Measurements from ENCODE around the gene TSNAXIP1.

DNA sequence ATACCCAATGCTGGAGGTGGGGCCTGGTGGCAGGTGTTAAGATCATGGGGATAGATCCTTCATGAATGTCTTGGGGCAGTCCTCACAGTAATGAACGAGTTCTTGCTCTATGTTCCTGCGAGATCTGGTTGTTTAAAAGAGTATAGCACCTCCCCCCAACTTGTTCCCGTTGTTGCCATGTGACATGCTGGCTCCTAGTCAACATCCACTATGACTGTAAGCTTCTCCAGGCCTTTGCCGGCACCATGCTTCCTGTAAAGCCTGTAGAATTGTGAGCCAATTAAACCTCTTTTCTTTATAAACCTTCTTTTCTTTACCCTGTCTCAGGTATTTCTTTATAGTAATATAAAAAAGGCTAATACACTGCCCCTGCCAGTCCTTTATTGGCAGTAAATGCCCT, 33.6 kb upstream of the TSNAXIP1 start:
- no peak for TF ChIP-seq EZH2 (optimal IDR thresholded peaks at IDR 0.05; ENCODE audit: low read depth, low read length)
- TF ChIP-seq, protein P1, sequence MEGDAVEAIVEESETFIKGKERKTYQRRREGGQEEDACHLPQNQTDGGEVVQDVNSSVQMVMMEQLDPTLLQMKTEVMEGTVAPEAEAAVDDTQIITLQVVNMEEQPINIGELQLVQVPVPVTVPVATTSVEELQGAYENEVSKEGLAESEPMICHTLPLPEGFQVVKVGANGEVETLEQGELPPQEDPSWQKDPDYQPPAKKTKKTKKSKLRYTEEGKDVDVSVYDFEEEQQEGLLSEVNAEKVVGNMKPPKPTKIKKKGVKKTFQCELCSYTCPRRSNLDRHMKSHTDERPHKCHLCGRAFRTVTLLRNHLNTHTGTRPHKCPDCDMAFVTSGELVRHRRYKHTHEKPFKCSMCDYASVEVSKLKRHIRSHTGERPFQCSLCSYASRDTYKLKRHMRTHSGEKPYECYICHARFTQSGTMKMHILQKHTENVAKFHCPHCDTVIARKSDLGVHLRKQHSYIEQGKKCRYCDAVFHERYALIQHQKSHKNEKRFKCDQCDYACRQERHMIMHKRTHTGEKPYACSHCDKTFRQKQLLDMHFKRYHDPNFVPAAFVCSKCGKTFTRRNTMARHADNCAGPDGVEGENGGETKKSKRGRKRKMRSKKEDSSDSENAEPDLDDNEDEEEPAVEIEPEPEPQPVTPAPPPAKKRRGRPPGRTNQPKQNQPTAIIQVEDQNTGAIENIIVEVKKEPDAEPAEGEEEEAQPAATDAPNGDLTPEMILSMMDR (IDR thresholded peaks at IDR 0.05; ENCODE audit: low read length) = no peak
